ENCODE data around the gene EVI5L.

The EVI5L gene

DNA sequence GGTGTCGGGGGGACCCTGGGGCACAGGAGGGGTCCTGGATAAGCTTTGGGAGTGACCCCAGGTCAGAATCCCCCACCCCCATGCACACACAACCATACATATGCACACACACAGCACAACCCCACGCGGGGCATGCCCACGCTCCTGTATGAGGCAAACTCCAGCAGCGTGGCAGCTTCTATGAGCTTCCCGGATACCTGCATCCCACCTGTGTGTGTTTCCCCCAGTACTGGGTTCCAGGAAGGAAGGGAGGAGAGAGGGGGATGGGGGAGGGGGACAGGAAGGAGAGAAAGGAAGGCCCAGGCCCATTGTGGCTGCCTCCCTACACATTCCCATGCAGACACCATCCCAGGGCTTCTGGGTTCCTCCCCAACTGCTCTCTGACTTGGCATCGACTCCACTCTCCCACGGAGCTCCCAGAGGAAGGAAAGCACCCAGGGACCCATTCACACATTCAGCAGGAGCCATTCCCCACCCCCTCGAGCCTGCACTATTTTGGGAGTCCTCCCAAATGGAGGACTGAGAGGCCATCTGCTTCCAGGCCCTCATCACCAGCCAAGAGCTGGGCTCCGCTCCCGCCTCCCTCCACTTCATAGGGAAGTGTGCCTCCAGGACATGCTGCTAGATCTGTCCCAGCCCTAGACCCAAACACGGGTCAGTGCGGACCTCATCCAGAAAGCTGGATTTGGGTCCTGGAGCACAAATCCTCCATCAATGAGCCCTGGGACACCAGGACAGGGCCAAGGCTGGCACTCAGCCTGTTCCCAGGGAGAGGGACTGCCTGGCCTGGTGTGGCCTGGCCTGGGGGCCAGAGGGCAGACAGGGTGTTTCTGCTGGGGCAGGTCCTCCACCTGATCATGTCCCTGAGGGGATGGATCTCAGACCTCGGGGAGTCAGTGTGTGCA lies 30.9 kb downstream of the EVI5L start:
- DNase-seq (ENCODE audit: low spot score) = no peak

DNA sequence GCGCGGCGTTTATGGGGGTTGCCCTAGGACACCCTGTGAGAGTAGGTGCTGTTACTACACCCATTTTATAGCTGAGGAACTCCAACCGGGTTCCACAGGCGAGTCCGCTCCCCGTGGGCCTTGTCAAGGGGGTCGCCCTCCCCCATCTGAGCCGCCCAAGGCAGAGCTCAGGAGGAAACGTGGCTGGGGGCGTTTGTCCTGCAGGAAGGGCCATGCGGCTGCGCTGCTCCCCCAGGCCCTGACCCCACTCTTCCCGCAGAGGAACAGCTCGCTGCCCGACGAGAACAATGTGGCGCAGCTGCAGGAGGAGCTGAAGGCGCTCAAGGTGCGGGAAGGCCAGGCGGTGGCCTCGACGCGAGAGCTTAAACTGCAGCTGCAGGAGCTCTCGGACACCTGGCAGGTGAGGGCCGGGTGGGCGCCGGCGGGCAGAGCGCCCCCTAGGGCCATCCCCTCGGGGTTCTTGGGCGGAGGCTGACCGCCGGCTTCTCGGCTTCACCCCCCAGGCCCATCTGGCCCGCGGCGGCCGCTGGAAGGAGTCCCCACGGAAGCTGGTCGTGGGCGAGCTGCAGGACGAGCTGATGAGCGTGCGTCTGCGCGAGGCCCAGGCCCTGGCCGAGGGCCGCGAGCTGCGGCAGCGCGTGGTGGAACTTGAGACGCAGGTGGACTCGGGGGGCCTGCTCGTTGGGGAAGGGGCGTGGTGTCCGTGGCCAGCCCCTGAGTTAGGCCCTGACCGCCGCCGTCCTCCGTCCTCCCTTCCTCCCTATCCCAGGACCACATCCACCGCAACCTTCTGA lies 31.8 kb downstream of the EVI5L start:
- DNase-seq (ENCODE audit: low spot score) = no peak

DNA sequence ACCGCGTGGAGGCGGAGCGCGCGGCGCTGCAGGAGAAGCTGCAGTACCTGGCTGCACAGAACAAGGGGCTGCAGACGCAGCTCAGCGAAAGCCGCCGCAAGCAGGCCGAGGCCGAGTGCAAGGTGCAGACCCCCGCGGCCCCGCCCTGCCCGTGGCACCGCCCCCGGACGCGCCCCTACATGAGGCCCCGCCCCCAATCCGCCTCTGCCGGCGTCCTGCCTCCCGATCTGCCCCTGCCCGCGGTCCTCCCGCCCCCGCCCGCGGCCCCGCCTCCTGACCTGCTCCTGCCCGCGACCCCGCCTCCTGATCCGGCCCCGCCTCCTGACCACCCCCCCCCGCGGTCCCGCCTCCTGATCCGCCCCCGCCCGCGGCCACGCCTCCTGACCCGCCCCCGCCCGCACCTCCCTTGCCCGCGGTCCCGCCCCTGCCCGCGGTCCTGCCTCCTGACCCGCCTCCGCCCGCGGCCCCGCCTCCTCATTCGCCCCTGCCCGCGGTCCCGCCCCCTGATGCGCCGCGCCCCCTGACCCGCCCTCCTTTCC lies 32.5 kb downstream of the EVI5L start:
- DNase-seq (ENCODE audit: low spot score) = no peak

DNA sequence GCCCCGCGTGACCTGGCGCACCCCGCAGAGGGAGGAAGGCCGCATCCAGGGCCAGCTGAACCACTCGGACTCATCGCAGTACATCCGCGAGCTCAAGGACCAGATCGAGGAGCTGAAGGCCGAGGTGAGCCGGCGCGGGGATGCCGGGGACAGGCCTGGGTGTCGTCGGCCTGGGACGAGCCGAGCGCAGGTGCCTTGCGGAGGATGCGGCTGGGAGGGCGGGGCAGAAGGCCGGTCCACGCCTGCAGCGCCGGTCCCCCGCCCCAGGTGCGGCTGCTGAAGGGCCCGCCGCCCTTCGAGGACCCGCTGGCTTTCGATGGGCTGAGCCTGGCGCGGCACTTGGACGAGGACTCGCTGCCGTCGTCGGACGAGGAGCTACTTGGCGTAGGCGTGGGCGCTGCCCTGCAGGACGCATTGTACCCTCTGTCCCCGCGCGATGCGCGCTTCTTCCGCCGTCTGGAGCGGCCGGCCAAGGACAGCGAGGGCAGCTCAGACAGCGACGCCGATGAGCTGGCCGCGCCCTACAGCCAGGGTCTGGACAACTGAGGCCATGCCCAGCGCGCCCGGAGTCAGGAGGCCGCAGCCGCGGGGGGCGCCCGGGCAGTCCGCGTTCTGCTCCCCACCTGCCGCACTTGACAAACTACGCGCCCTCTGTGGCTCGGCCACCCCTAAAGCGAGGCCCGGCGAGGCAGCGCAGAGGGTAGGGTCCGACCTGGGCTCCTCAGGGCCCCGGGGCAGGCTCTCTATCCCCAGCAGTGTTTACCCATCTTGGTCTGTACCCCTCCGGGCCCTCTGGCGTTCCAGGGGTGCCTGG lies 33.3 kb downstream of the EVI5L start:
- DNase-seq (ENCODE audit: low spot score) = no peak

DNA sequence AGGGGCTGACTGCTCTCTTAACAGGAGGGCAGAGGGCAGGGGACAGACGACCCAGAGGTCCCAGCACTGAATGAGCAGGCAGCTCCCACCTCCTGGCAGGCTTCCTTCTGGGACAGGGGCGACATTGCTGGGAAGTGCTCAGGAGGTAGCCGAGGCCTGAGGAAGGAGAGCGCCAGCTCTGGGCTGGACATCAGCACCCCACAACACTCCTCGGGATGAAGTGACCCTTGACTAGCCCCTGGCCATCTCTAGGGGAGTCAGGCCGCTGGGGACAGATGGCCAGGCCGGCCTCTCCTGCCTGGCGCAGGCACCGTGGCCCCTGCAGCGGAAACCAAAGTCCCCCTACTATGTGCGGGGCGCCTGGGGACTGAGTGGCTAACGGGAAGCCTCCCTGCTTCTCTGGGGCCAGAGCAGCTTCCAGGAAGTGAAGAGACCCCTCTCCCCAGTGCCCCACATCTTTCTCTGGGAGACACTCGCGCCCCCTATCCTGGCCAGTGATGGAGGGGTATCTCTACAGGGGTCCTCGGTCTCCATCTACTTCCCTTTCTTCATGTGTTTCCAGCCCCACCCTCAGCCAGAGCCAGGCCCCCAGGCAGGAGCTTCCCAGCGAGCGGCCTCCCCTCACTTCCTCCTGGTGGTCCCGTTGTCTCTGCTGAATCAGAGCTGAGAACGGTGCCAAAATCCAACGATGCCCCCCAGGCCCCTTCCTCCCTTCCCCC lies 34.1 kb downstream of the EVI5L start:
- DNase-seq (ENCODE audit: low spot score) = no peak

DNA sequence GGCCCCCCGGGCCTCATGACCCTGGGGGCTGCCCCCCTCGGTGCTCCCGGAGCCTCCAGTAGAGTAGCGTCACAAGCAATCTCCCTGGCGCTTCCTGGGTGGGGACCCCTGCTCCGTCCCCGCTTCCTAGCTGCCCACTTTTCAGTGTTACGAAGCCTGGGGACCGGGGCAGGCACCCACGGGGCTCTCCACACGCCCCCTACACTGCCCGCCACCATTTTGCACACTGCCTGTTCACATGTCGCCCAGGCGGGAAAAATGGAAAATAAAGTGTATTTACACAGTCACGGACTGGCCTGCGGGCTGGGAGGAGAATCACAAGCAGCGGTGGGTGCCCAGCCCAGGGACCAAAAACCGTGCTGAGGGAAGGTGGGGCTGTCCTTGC lies 34.7 kb downstream of the EVI5L start:
- no peak for DNase-seq (ENCODE audit: low spot score)

DNA sequence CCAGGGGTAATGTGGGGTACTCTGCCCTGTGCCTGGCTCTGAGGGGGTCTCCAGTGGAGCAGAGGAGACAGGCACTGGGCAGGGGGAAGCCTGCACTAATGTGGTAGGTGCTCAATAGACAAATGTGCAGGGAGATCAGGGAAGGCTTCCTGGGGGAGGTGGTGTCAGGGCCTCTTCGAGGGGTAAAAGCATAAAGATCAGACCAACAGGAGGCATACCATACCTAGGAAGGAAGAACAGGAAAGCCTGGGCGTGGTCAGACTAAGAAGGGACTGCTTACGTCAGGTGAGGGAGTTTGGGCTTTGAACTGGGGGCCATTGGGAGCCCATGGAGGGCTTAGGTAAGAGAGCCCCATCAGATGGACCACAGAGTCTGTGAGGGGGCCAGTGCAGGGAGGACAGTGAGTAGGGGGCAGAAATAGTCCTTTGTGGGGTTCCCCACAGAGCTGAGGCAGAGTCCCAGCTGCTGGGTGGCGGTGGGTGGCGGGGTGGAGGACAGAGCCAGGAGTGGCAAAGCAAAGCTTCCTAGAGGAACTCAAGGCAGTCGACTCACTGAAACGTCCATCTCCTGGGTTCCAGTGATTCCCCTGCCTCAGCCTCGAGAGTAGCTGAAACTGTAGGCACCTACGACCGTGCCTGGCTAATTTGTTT lies 35.4 kb downstream of the EVI5L start:
- no peak for DNase-seq (ENCODE audit: low spot score)

DNA sequence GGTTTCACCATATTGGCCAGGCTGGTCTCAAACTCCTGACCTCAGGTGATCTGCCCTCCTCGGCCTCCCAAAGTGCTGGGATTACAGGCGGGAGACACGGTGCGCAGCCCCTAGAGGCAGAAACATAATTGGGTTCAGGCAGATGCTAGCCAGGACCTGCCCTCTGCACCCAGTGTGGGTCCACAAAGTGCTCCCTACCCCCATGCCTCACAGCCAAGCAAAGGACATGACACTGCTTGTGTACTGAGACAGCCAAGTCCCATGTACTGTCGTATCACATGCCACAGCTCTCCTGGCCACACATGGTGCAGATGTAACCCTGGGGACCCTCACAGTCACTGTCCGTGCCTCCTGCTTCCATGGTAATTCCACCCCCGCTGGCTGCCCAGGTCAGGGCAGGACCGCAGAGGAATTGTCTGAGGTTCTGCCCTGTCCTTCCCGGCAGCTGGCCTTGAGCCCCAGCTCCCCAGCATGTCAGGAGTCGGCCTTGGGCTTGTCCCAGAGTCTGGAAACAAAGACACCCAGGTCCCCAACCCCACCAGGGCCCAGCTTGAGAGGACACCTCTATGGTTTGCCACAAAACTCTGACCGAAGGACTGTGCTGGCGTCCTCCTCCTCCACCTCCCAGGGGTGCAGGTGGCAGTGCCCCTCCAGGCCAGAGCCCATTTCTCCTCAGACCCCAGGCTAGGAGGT lies 36.5 kb downstream of the EVI5L start:
- no peak for DNase-seq (ENCODE audit: low spot score)

DNA sequence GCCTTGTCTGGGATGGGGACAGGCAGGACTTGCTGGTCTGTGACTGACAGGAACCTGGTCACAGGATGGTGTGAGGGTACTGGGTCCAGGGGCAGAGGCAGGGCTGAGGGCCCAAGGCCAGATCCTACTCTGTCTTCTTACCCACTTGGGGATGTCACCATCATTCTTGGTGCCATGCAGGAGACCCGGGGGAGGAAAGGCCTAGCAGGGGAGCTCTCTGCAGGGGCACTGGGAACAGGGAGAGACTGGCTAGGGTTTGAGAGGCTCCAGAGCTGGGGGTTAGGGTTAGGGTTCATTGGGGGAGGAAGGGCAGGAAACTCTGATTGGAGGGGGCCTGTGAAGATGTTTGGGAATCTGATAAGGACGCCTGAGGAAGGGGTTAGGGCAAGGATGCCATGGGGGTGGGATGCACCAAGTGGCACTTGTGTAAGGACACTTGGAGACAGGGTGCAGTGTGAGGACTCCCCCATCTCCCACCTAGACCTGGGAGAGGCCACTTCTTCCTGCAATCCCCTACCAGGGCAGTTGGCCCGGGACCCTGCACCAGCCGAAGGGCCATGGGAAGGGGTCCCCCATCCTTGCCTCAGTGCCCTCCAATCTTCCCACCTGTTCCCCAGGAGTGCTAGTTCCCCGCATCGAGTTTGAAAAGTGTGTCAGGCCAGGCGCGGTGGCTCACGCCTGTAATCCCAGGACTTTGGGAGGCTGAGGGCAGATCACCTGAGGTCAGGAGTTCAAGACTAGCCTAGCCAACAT lies 37.2 kb downstream of the EVI5L start:
- DNase-seq (ENCODE audit: low spot score) = no peak

DNA sequence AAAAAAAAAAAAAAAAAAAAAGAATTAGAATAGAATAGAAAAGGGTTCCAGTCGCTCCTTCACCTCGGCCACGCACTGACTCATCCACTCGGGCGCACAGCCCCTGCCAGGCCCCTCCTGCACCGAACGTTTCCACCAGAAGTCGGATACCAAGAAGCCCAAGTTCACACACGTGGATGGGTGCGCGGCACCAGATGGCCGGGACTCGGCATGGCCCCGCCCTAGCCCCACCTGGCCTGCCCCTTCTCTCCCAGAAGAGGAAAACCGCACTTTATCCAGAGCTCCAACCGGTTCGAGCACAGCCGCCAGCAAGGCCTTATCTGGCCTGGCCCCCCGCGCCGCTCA lies 38.3 kb downstream of the EVI5L start:
- no peak for DNase-seq (ENCODE audit: low spot score)

DNA sequence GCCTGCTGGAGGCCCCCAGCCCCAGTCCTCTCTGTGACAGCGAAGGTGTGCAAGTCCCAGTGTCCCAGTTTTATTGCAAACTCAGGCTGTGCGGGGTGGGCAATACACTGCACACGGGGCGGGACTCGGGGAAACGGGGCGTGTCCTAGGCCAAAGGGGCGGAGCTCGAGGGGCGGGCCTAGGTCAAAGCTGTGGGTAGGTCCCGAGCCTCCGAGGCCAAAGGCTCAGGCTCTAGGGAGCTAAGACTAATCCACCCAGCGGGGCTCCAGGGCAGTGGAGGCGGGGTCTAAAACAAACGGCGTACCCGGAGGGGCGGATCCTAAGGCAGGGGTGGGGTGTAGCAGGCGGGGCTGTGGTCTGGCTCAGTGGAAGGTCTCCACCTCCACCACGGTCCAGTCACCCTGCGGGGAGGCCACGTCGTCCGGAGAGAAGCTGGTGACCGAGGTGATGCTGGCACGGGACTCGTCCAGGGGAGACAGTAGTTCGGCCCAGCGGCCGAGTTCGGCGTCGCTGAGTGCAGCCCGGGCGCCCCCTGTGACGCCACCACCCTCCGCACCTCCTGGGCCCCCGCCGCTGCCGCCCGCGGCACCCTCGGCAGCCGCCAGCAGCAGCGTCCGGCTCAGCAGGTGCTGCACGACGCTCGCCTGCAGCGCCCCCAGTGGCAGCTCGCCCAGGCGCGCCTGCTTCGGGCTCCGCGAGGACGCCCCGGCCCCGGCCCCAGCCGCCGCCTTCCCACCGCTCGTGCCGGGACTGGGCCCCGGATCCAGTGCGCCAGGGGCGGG lies 38.8 kb downstream of the EVI5L start:
- DNase-seq (ENCODE audit: low spot score) = peak; percentile 38

DNA sequence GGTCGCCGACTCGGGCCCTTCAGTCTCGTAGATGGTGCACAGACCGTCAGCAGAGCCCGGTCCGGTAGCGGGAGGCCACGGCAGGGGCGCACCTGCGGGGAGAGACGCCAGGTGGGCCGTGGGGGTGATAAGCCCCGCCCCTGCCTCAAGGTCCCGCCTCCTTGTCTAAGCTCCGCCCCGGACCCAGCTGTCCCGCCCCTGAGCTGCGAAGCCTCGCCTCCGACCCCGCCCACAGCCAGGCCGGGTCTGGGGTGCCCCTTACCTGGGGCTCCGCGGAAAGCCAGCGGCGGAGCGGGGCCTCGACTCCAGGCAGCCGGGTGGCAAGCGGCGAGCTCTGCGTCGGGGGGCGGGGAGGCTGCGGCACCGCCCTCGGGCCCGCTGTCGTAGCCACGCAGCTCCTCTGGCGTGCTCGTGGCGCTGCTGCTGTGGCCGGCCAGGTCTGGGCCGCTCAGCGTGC lies 39.5 kb downstream of the EVI5L start:
- DNase-seq (ENCODE audit: low spot score) = no peak

DNA sequence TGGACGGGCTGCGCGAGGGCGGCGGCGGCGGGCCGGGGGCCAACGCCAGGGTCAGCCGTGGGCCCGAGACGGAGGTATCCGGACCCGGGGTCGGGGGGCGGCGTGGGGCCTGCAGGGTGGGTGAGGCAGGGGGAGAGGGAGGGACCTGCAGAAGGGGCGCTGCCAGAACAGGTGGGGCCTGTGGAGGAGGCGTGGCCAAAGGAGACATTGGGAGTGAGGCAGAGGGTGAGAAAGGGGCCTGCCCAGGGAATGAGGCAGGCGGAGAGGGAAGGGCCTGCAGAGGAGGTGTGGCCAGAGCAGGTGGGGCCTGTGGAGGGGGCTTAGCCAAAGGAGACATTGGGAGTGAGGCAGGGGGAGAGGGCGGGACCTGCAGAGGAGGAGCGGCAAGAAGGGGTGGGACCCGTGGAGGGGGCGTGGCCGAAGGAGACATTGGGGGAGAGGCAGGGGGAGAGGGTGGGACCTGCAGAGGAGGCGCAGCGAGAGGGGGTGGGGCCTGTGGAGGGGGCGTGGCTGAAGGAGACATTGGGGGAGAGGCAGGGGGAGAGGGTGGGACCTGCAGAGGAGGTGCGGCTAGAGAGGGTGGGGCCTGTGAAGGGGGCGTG lies 40.0 kb downstream of the EVI5L start:
- DNase-seq (ENCODE audit: low spot score) = no peak

DNA sequence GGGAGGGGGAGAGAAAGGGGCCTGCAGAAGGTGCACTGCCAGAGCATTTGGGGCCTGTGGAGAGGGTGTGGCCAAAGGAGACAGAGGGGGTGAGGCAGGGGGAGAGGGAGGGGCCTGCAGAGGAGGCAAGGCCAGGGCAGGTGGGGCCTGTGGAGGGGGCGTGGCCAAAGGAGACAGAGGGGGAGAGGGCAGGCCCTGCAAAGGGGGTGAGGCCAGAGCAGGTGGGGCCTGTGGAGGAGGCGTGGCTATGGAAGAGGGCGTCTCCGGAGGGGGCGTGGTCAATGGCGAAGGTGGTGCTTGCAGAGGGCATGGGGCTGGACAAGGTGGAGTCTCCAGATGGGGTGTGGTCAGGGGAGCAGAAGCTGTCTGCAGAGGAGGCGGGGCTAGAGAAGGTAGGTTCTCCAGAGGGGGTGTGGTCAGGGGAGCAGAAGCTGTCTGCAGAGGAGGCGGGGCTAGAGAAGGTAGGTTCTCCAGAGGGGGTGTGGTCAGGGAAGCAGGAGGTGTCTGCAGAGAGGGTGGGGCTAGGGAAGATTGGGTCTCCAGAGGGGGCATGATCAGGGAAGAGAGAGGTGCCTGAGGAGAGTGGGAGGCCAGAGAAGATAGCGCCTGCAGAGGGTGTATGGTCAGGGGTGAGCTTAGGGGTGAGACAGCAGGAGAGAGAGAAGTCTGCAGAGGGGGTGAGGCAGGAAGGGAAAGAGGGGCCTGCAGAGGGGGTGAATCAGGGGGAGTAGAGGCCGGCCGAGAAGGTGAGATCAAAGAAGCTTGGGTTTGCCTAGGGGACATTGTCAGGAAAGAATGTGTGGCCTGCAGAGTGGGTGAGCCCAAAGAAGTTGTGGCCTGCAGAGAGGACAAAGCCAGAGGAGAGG lies 40.8 kb downstream of the EVI5L start:
- no peak for DNase-seq (ENCODE audit: low spot score)

DNA sequence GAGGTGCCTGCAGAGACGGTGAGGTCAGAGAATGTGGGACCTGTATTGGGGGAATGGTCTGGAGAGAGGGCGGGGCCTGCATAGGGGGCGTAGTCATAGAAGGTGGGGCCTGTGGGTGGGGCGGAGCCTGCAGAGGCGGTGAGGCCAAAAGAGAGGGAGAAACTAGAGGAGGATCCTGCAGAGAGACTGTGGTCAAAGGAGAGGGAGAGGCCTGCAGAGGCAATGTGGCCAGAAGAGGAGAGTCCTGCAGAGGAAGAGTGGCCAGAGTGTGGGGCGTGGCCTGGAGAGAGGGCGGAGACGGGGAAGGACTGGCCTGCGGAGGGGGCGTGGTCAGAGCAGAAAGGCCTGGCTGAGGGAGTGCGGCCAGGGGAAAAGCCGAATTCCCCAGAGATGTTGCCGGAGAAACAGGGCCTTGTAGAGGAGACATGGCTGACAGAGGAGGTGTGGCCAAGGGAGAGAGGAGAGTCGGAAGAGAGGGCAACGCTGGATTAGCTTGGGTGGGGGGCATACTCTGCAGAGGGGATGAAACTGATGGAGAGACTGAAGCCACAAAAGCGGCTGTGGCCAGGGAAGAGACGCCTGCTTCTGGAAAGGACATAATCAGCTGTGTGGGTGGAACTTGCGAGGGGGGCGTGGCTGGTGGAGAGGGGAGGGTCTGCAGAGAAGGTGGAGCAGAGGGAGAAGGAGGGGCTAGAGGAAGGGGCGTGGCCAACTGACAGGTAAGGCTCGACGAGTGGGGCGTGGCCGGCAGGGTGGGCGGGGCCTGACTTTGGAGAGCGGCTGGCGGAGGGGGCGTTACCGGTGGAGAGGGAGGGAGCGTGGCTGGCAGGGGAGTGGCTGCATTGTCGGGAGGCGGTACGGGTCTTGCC lies 41.7 kb downstream of the EVI5L start:
- peak; percentile 45 for DNase-seq (ENCODE audit: low spot score)

All from kidney capillary endothelial cell (primary cell).